ENCODE data around the gene C3orf20. TPM values are rescaled to one million over a fixed set of nuclear protein-coding genes. Genes with fewer than 3 reads are reported as not detected.

C3orf20 gene
- total RNA-seq (ENCODE audit: unreplicated experiment), result not detected
- long read RNA-seq, result 0 reads

GRCh38 chr3:14674841-14675240 lies at the start of gene C3orf20:
TSS of gene C3orf20 (plus strand) at chr3:14675141. CDS start at chr3:14682714, 7,573 bp downstream.
- no peak within 1 kb of the TSS for H3K27ac Mint-ChIP-seq (ENCODE audit: unreplicated experiment)
- H3K4me3 Mint-ChIP-seq (ENCODE audit: unreplicated experiment), result no peak within 1 kb of the TSS
- DNase-seq, result no peak
- no peak for TF ChIP-seq CTCF (IDR thresholded peaks at IDR 0.05; ENCODE audit: partially characterized antibody, unreplicated experiment)
- H3K27me3 Mint-ChIP-seq (ENCODE audit: unreplicated experiment), result peaks cover 2% of the 10 kb centered on the region
- no peaks in the 10 kb centered on the region for H3K9me3 Mint-ChIP-seq (ENCODE audit: unreplicated experiment)
- H3K36me3 Mint-ChIP-seq (ENCODE audit: unreplicated experiment), result no peaks in the 10 kb centered on the region
- no peaks in the 10 kb centered on the region for H3K4me1 Mint-ChIP-seq (ENCODE audit: low read depth, unreplicated experiment)

DNA sequence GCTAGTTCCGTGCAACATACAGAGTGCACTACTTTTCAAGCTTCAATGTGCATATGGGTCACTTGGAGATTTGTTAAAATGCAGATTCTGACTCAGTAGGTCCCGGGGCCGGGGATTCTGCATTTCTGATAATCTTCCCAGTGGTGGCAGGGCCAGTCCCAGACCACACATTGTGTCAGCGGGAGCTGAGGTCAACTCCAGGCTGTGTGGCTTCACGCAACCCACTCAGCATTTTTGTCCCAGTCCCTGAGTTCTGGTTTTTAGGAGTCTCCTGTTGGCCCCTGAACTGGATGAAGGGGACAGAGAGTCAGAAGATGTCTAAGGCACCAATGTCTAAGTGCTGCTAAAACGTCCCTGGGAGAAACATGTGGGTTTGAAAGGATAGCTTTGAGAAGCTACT lies 49.5 kb upstream of the C3orf20 start:
- H3K4me1 Mint-ChIP-seq (ENCODE audit: low read depth, unreplicated experiment), result peaks cover 2% of the 10 kb centered on the region
- no peak for DNase-seq
- H3K9me3 Mint-ChIP-seq (ENCODE audit: unreplicated experiment), result peaks cover 2% of the 10 kb centered on the region
- H3K27me3 Mint-ChIP-seq (ENCODE audit: unreplicated experiment), result peaks cover 2% of the 10 kb centered on the region
- TF ChIP-seq CTCF (IDR thresholded peaks at IDR 0.05; ENCODE audit: partially characterized antibody, unreplicated experiment), result no peak
- no peak overlapping the region for H3K27ac Mint-ChIP-seq (ENCODE audit: unreplicated experiment)
- H3K36me3 Mint-ChIP-seq (ENCODE audit: unreplicated experiment), result peaks cover 8% of the 10 kb centered on the region
- no peak overlapping the region for H3K4me3 Mint-ChIP-seq (ENCODE audit: unreplicated experiment)

- H3K4me3 Mint-ChIP-seq (ENCODE audit: unreplicated experiment), result no peak overlapping the region
- H3K4me1 Mint-ChIP-seq (ENCODE audit: low read depth, unreplicated experiment), result peaks cover 2% of the 10 kb centered on the region
- no peaks in the 10 kb centered on the region for H3K27me3 Mint-ChIP-seq (ENCODE audit: unreplicated experiment)
- no peak for TF ChIP-seq CTCF (IDR thresholded peaks at IDR 0.05; ENCODE audit: partially characterized antibody, unreplicated experiment)
- DNase-seq, result no peak
- H3K9me3 Mint-ChIP-seq (ENCODE audit: unreplicated experiment), result peaks cover 2% of the 10 kb centered on the region
- no peak overlapping the region for H3K27ac Mint-ChIP-seq (ENCODE audit: unreplicated experiment)
- H3K36me3 Mint-ChIP-seq (ENCODE audit: unreplicated experiment), result peaks cover 8% of the 10 kb centered on the region
Observed at GRCh38 chr3:14627815-14628214, 47.1 kb upstream of the C3orf20 start.

DNA sequence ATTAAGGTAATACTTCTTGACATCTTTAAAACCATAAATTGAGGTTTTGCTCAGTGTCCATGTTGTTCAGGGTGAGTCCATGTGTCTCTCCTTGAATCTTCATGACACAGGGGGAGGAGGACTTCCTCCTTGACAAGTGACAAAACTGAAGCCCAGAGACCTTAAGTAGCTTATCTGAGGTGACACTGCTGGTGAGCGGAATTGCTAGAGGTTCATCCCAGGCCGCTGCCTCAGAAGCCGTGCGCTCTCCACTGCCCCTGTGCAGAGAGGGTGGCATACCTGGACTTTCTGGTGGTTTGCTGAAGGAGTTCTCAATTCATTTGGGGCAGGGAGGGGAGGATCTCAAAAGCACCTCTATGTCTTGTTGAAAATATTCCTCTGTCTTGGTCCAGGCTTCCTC lies 46.5 kb upstream of the C3orf20 start:
- Mint-ChIP-seq H3K9me3 (ENCODE audit: unreplicated experiment) (peaks cover 2% of the 10 kb centered on the region), H3K27ac (ENCODE audit: unreplicated experiment) (no peak overlapping the region), H3K4me3 (ENCODE audit: unreplicated experiment) (no peak overlapping the region), H3K36me3 (ENCODE audit: unreplicated experiment) (peaks cover 8% of the 10 kb centered on the region), H3K4me1 (ENCODE audit: low read depth, unreplicated experiment) (peaks cover 2% of the 10 kb centered on the region), H3K27me3 (ENCODE audit: unreplicated experiment) (no peaks in the 10 kb centered on the region)
- no peak for TF ChIP-seq CTCF (IDR thresholded peaks at IDR 0.05; ENCODE audit: partially characterized antibody, unreplicated experiment)
- DNase-seq, result no peak

- Mint-ChIP-seq H3K4me3 (ENCODE audit: unreplicated experiment) (no peak overlapping the region), H3K27ac (ENCODE audit: unreplicated experiment) (no peak overlapping the region)
- DNase-seq, result no peak
Observed at GRCh38 chr3:14630404-14631100, 44.4 kb upstream of the C3orf20 start.

More at GRCh38 chr3:14630404-14631100, 44.4 kb upstream of the C3orf20 start:
- H3K4me1 Mint-ChIP-seq (ENCODE audit: low read depth, unreplicated experiment), result no peaks in the 10 kb centered on the region
- H3K9me3 Mint-ChIP-seq (ENCODE audit: unreplicated experiment), result peaks cover 5% of the 10 kb centered on the region
- H3K36me3 Mint-ChIP-seq (ENCODE audit: unreplicated experiment), result peaks cover 8% of the 10 kb centered on the region
- TF ChIP-seq CTCF (IDR thresholded peaks at IDR 0.05; ENCODE audit: partially characterized antibody, unreplicated experiment), result no peak
- no peaks in the 10 kb centered on the region for H3K27me3 Mint-ChIP-seq (ENCODE audit: unreplicated experiment)

All from glutamatergic neuron (in vitro differentiated cells).